PC-3 (cell line): Measurements from ENCODE around the gene TNFSF8. TPM values are rescaled to one million over a fixed set of nuclear protein-coding genes. Genes with fewer than 3 reads are reported as not detected.
A peak's percentile ranks its signal among the peaks of the same experiment; 100 is the strongest.

Experiments
- ATAC-seq: fragments of 200-7000 bp; cut with Tn5 transposase; 2 replicates; pipeline ENCODE4 v1.9.1; 2020; ENCODE audit warnings: mild to moderate bottlenecking, moderate library complexity
- BruUV-seq: library from RNA; stranded (reverse); fragments of 400-500 nt; replicated peaks from 2 replicates; lab custom pipeline; 2021; lab: Mats Ljungman, UMichigan
- CTCF ChIA-PET: fragments of 300-600 bp; sonication (Branson Sonifier 250); formaldehyde crosslinking; loops from one replicate; lab custom pipeline; 2022; ENCODE audit warnings: antibody characterized with exemption; lab: Charles Lee
- POLR2A ChIA-PET: fragments of 300-600 bp; sonication (Branson Sonifier 250); formaldehyde crosslinking; loops from one replicate; lab custom pipeline; 2022; ENCODE audit warnings: antibody characterized with exemption; ENCODE audit not compliant: unreplicated experiment; lab: Charles Lee
- DNase-seq: peaks from one replicate; pipeline ENCODE4 v3.0.0-alpha.2; 2015
- H2AFZ ChIP-seq: fragments of 300-600 bp; sonication (generic); 2 replicates; pipeline ENCODE4 v1.6.0; 2016; ENCODE audit warnings: antibody characterized with exemption, low read length
- H3F3A ChIP-seq: fragments of 300-600 bp; sonication (generic); one replicate; pipeline ENCODE4 v1.6.0; 2017; ENCODE audit warnings: antibody characterized with exemption, low read length, control low read depth, mild to moderate bottlenecking; ENCODE audit not compliant: unreplicated experiment
- H3K27ac ChIP-seq: fragments of 300-600 bp; sonication (generic); 2 replicates; pipeline ENCODE4 v1.5.1; 2016; ENCODE audit warnings: mild to moderate bottlenecking, low read length
- H3K27me3 ChIP-seq: fragments of 300-600 bp; sonication (generic); 2 replicates; pipeline ENCODE4 v1.6.1; 2016; ENCODE audit warnings: low read length, mixed read lengths
- H3K36me3 ChIP-seq: fragments of 300-600 bp; sonication (generic); 2 replicates; pipeline ENCODE4 v1.6.1; 2016; ENCODE audit warnings: low read depth, mixed run types, low read length, mixed read lengths
- H3K4me1 ChIP-seq: fragments of 300-600 bp; sonication (generic); 2 replicates; pipeline ENCODE4 v1.5.1; 2016; ENCODE audit warnings: low read length; ENCODE audit not compliant: insufficient read depth
- H3K4me2 ChIP-seq: fragments of 300-600 bp; sonication (generic); 2 replicates; pipeline ENCODE4 v1.6.0; 2016; ENCODE audit warnings: low read length
- H3K4me3 ChIP-seq: fragments of 300-600 bp; sonication (generic); 2 replicates; pipeline ENCODE4 v1.5.1; 2016; ENCODE audit warnings: mild to moderate bottlenecking, low read length, mixed read lengths
- H3K79me2 ChIP-seq: fragments of 300-600 bp; sonication (generic); 2 replicates; pipeline ENCODE4 v1.6.1; 2017; ENCODE audit warnings: low read length, mixed read lengths
- H3K9ac ChIP-seq: fragments of 300-600 bp; sonication (generic); 2 replicates; pipeline ENCODE4 v1.6.0; 2016; ENCODE audit warnings: mild to moderate bottlenecking, low read length
- H3K9me2 ChIP-seq: fragments of 300-600 bp; sonication (generic); replicated peaks from 2 replicates; pipeline ENCODE4 v1.6.1; 2016; ENCODE audit warnings: mixed run types, low read length, mixed read lengths
- H3K9me3 ChIP-seq: fragments of 300-600 bp; sonication (generic); 2 replicates; pipeline ENCODE4 v1.6.1; 2016; ENCODE audit warnings: low read length, mixed read lengths
- H4K20me1 ChIP-seq: fragments of 300-600 bp; sonication (generic); 2 replicates; pipeline ENCODE4 v1.6.1; 2016; ENCODE audit warnings: low read length, mixed read lengths
- CTCF ChIP-seq: fragments of 300-600 bp; sonication (generic); conservative IDR thresholded peaks from 2 replicates; pipeline ENCODE4 v1.5.1; 2017; ENCODE audit warnings: antibody characterized with exemption, low read depth, mild to moderate bottlenecking, low read length
- EZH2 ChIP-seq: fragments of 300-600 bp; sonication (generic); IDR thresholded peaks from one replicate; pipeline ENCODE4 v1.6.1; 2017; ENCODE audit warnings: antibody characterized with exemption, mild to moderate bottlenecking, low read length; ENCODE audit not compliant: unreplicated experiment
- EZH2phosphoT487 ChIP-seq: fragments of 300-600 bp; sonication (generic); IDR thresholded peaks from 2 replicates; pipeline ENCODE4 v1.6.1; 2018; ENCODE audit warnings: mild to moderate bottlenecking, antibody characterized with exemption, low read length, borderline replicate concordance
- intact Hi-C: fragments of 100-400 bp; cut with micrococcal nuclease; formaldehyde crosslinking; loops from 2 replicates; pipeline ENCODE4 v1.9.0; 2023
- total RNA-seq: library from RNA; depleted of rRNA; stranded (reverse); fragments of >200 nt; gene quantifications from 2 replicates; pipeline ENCODE4 v1.2.3, GENCODE V29; 2014

TNFSF8 gene
- total RNA-seq, 1 experiment from 2014 or later = not detected

- peaks cover 38% of the 10 kb centered on the region for H3K4me1 ChIP-seq
- H3K9me3 ChIP-seq = no peaks in the 10 kb centered on the region
- no TSS peak for BruUV-seq
- H2AFZ ChIP-seq = no peak overlapping the region
- H3K79me2 ChIP-seq = no peaks in the 10 kb centered on the region
- H4K20me1 ChIP-seq = no peaks in the 10 kb centered on the region
- peak overlapping the region; percentile 43 for H3K4me2 ChIP-seq
- ChIA-PET POLR2A (interaction anchor here (0.6 kb wide), 1 partner anchor 307 kb away, joined by 3 read pairs; the partner anchor contains the start of gene ATP6V1G1), CTCF (interaction anchor here (0.6 kb wide), 1 partner anchor 89 kb away, joined by 4 read pairs; no protein-coding TSS in a partner anchor)
- ATAC-seq = peak; percentile 68
- H3K4me3 ChIP-seq = no peak overlapping the region
- no peaks in the 10 kb centered on the region for H3F3A ChIP-seq
- H3K9me2 ChIP-seq = no peaks in the 10 kb centered on the region
- DNase-seq = peak; percentile 82
- intact Hi-C loops = no loop called here
- H3K27ac ChIP-seq = peak overlapping the region; percentile 89
- H3K9ac ChIP-seq = peak overlapping the region; percentile 55
- no peaks in the 10 kb centered on the region for H3K27me3 ChIP-seq
- TF ChIP-seq EZH2 (no peak), EZH2phosphoT487 (no peak), CTCF (no peak)
- no peaks in the 10 kb centered on the region for H3K36me3 ChIP-seq
These were observed 35.6 kb downstream of the TNFSF8 start for GRCh38 chr9:114894609-114895433.

- no peaks in the 10 kb centered on the region for H3K9me3 ChIP-seq
- no peaks in the 10 kb centered on the region for H3F3A ChIP-seq
- H3K27ac ChIP-seq = peak overlapping the region; percentile 89
- no peak overlapping the region for H3K4me3 ChIP-seq
- H3K4me1 ChIP-seq = peaks cover 42% of the 10 kb centered on the region
- no peaks in the 10 kb centered on the region for H3K27me3 ChIP-seq
- ATAC-seq (peak; percentile 23; the same call in 1 of the 2 replicates), DNase-seq (peak; percentile 14)
- BruUV-seq = no TSS peak
- POLR2A ChIA-PET = no interaction called here
- H4K20me1 ChIP-seq = no peaks in the 10 kb centered on the region
- H3K9ac ChIP-seq = peak overlapping the region; percentile 55
- peak overlapping the region; percentile 43 for H3K4me2 ChIP-seq
- no peaks in the 10 kb centered on the region for H3K9me2 ChIP-seq
- H2AFZ ChIP-seq = no peak overlapping the region
- CTCF ChIA-PET = no interaction called here
- TF ChIP-seq EZH2 = no peak
- TF ChIP-seq CTCF = no peak
- TF ChIP-seq EZH2phosphoT487 = no peak
- no peaks in the 10 kb centered on the region for H3K79me2 ChIP-seq
- no peaks in the 10 kb centered on the region for H3K36me3 ChIP-seq
- intact Hi-C loops = no loop called here
These were observed 36.2 kb downstream of the TNFSF8 start for GRCh38 chr9:114894206-114894605.
